ENCODE measurements around the gene RYR1.
"Not testable (repeated sequence)": the region's sequence is repeated elsewhere in the genome, so short reads cannot be mapped to it uniquely, and the experiment has no call there.

Gene RYR1

GRCh38 chr19:38537071-38537936, 103.8 kb downstream of the RYR1 start:
- no peak for DNase-seq (ENCODE audit: low spot score)
- FAIRE-seq, result no peak

GRCh38 chr19:38538386-38538785, 104.9 kb downstream of the RYR1 start:
- no peak for FAIRE-seq

GRCh38 chr19:38538793-38539528, 105.5 kb downstream of the RYR1 start:
- DNase-seq (ENCODE audit: low spot score) (no peak), FAIRE-seq (no peak)

More at GRCh38 chr19:38538386-38538785, 104.9 kb downstream of the RYR1 start:
- no peak for DNase-seq (ENCODE audit: low spot score)

GRCh38 chr19:38539751-38540150, 106.3 kb downstream of the RYR1 start:
- DNase-seq (ENCODE audit: low spot score) (no peak), FAIRE-seq (no peak)

GRCh38 chr19:38542040-38542439, 108.5 kb downstream of the RYR1 start:
- FAIRE-seq (no peak), DNase-seq (ENCODE audit: low spot score) (no peak)

GRCh38 chr19:38543286-38543806, 109.9 kb downstream of the RYR1 start:
- FAIRE-seq, result no peak
- DNase-seq (ENCODE audit: low spot score), result no peak

- DNase-seq (ENCODE audit: low spot score), result peak; percentile 66
- FAIRE-seq, result peak; percentile 30
Observed at GRCh38 chr19:38543807-38544568, 110.5 kb downstream of the RYR1 start.

GRCh38 chr19:38544569-38545315, 111.3 kb downstream of the RYR1 start:
- no peak for DNase-seq (ENCODE audit: low spot score)
- no peak for FAIRE-seq

GRCh38 chr19:38545596-38545995, 112.1 kb downstream of the RYR1 start:
- FAIRE-seq, result no peak
- DNase-seq (ENCODE audit: low spot score), result no peak

GRCh38 chr19:38547421-38547820, 113.9 kb downstream of the RYR1 start:
- FAIRE-seq (no peak), DNase-seq (ENCODE audit: low spot score) (no peak)

- FAIRE-seq (no peak), DNase-seq (ENCODE audit: low spot score) (no peak)
Observed at GRCh38 chr19:38549061-38549460, 115.6 kb downstream of the RYR1 start.

GRCh38 chr19:38549942-38550341, 116.5 kb downstream of the RYR1 start:
- FAIRE-seq (no peak), DNase-seq (ENCODE audit: low spot score) (no peak)

GRCh38 chr19:38550376-38550775, 116.9 kb downstream of the RYR1 start:
- no peak for DNase-seq (ENCODE audit: low spot score)
- FAIRE-seq, result no peak

- FAIRE-seq, result no peak
- DNase-seq (ENCODE audit: low spot score), result no peak
Observed at GRCh38 chr19:38551450-38551813, 117.9 kb downstream of the RYR1 start.

GRCh38 chr19:38553239-38553638, 119.7 kb downstream of the RYR1 start:
- not testable (repeated sequence) for DNase-seq (ENCODE audit: low spot score); FAIRE-seq

- no peak for FAIRE-seq
- no peak for DNase-seq (ENCODE audit: low spot score)
Observed at GRCh38 chr19:38554676-38555141, 121.2 kb downstream of the RYR1 start.

GRCh38 chr19:38555200-38555599, 121.7 kb downstream of the RYR1 start:
- DNase-seq (ENCODE audit: low spot score) (no peak), FAIRE-seq (no peak)

GRCh38 chr19:38556521-38557174, 123.2 kb downstream of the RYR1 start:
- DNase-seq (ENCODE audit: low spot score), result no peak
- no peak for FAIRE-seq

GRCh38 chr19:38557205-38557799, 123.8 kb downstream of the RYR1 start:
- peak; percentile 13 for DNase-seq (ENCODE audit: low spot score)
- no peak for FAIRE-seq

GRCh38 chr19:38558933-38559332, 125.4 kb downstream of the RYR1 start:
- not testable (repeated sequence) for FAIRE-seq; DNase-seq (ENCODE audit: low spot score)

All from RCC 7860 (cell line).